HG03159 (cell line): ENCODE measurements around the gene GULP1.
"Not testable (repeated sequence)": the region's sequence is repeated elsewhere in the genome, so short reads cannot be mapped to it uniquely, and the experiment has no call there.

ENCODE experiments used
- ATAC-seq: cut with Tn5 transposase; IDR thresholded peaks from one replicate; pipeline ENCODE4 v1.9.1; 2021; ENCODE audit warnings: mild to moderate bottlenecking, moderate library complexity; ENCODE audit not compliant: unreplicated experiment

The GULP1 gene

GRCh38 chr2:188588235-188588634, 296.6 kb downstream of the GULP1 start:
- no peak for ATAC-seq

- ATAC-seq: no peak
These were observed 304.4 kb downstream of the GULP1 start for GRCh38 chr2:188596054-188596453.

- no peak for ATAC-seq
These were observed 306.9 kb downstream of the GULP1 start for GRCh38 chr2:188598551-188598950.

GRCh38 chr2:188599140-188599539, 307.5 kb downstream of the GULP1 start:
- ATAC-seq: no peak

GRCh38 chr2:188600536-188601210, 309.0 kb downstream of the GULP1 start:
- no peak for ATAC-seq

GRCh38 chr2:188601391-188601790, 309.7 kb downstream of the GULP1 start:
- no peak for ATAC-seq

- ATAC-seq: no peak
These were observed 310.3 kb downstream of the GULP1 start for GRCh38 chr2:188601927-188602326.

- no peak for ATAC-seq
These were observed 312.9 kb downstream of the GULP1 start for GRCh38 chr2:188604579-188604978.

- not testable (repeated sequence) for ATAC-seq
These were observed 314.2 kb downstream of the GULP1 start for GRCh38 chr2:188605609-188606584.

GRCh38 chr2:188606596-188606995, 314.9 kb downstream of the GULP1 start:
- ATAC-seq: not testable (repeated sequence)

GRCh38 chr2:188607501-188607900, 315.8 kb downstream of the GULP1 start:
- ATAC-seq: no peak

GRCh38 chr2:188609321-188610049, 317.8 kb downstream of the GULP1 start:
- ATAC-seq: no peak

GRCh38 chr2:188610050-188610444, 318.4 kb downstream of the GULP1 start:
- no peak for ATAC-seq

- ATAC-seq: no peak
These were observed 319.2 kb downstream of the GULP1 start for GRCh38 chr2:188610827-188611226.

GRCh38 chr2:188619146-188619545, 327.5 kb downstream of the GULP1 start:
- ATAC-seq: no peak

GRCh38 chr2:188620916-188621315, 329.2 kb downstream of the GULP1 start:
- ATAC-seq: no peak

- no peak for ATAC-seq
These were observed 331.1 kb downstream of the GULP1 start for GRCh38 chr2:188622601-188623260.

- no peak for ATAC-seq
These were observed 332.4 kb downstream of the GULP1 start for GRCh38 chr2:188623995-188624643.

- ATAC-seq: no peak
These were observed 335.8 kb downstream of the GULP1 start for GRCh38 chr2:188627471-188627870.
